SK-N-SH (cell line): Measurements from ENCODE around the gene ZNF608.

ENCODE experiments used
- CHD2 ChIP-seq: fragments of 150-350 bp; IDR thresholded peaks from 2 replicates; pipeline ENCODE4 v1.6.1; 2018; ENCODE audit warnings: low read length; ENCODE audit not compliant: partially characterized antibody
- CTCF ChIP-seq: fragments of 200-600 bp; sonication (generic); IDR thresholded peaks from 2 replicates; pipeline ENCODE4 v1.6.1; 2017; ENCODE audit warnings: antibody characterized with exemption, mild to moderate bottlenecking, moderate library complexity
- EP300 ChIP-seq, 2 experiments: IDR thresholded peaks; 2 replicates each; pipeline versions ENCODE4 v1.4.0 to v1.6.1; 2012; ENCODE audit warnings: borderline replicate concordance in 1 of 2, low read depth in 1 of 2, low read length in 1 of 2
- JUND ChIP-seq: IDR thresholded peaks from 2 replicates; pipeline ENCODE4 v1.4.0; 2012
- MAX ChIP-seq: IDR thresholded peaks from 2 replicates; pipeline ENCODE4 v1.4.0; 2012; ENCODE audit warnings: low read depth
- NRF1 ChIP-seq: IDR thresholded peaks from 2 replicates; pipeline ENCODE4 v1.6.1; 2012; ENCODE audit warnings: low read depth, mild to moderate bottlenecking, low read length
- REST ChIP-seq: IDR thresholded peaks from 2 replicates; pipeline ENCODE4 v1.6.1; 2012; ENCODE audit warnings: mild to moderate bottlenecking, low read depth, low read length, moderate library complexity
- SIN3A ChIP-seq: IDR thresholded peaks from 2 replicates; pipeline ENCODE4 v1.6.1; 2012; ENCODE audit warnings: low read depth, mild to moderate bottlenecking, low read length, moderate library complexity, borderline replicate concordance
- YY1 ChIP-seq: IDR thresholded peaks from 2 replicates; pipeline ENCODE4 v1.4.0; 2012; ENCODE audit warnings: low read depth, mild to moderate bottlenecking

GRCh38 chr5:124771761-124772160 is 25.3 kb upstream of the ZNF608 start:
- no peak for TF ChIP-seq CTCF
- TF ChIP-seq YY1: no peak
- TF ChIP-seq NRF1: no peak
- TF ChIP-seq EP300 (IDR thresholded peaks at IDR 0.05; ENCODE audit: borderline replicate concordance in 1 of 2, low read depth in 1 of 2, low read length in 1 of 2): no peak
- TF ChIP-seq JUND: no peak
- no peak for TF ChIP-seq REST
- TF ChIP-seq CHD2: no peak
- TF ChIP-seq MAX: no peak
- no peak for TF ChIP-seq SIN3A
